ENCODE results near the gene NUDT16L1. TPM values are rescaled to one million over a fixed set of nuclear protein-coding genes. Genes with fewer than 3 reads are reported as not detected.
"Not testable (repeated sequence)": the region's sequence is repeated elsewhere in the genome, so short reads cannot be mapped to it uniquely, and the experiment has no call there.

The NUDT16L1 gene
- total RNA-seq, 4 donors from 2014 or later: 7.4 to 10.2 (median 8.8) TPM

DNA sequence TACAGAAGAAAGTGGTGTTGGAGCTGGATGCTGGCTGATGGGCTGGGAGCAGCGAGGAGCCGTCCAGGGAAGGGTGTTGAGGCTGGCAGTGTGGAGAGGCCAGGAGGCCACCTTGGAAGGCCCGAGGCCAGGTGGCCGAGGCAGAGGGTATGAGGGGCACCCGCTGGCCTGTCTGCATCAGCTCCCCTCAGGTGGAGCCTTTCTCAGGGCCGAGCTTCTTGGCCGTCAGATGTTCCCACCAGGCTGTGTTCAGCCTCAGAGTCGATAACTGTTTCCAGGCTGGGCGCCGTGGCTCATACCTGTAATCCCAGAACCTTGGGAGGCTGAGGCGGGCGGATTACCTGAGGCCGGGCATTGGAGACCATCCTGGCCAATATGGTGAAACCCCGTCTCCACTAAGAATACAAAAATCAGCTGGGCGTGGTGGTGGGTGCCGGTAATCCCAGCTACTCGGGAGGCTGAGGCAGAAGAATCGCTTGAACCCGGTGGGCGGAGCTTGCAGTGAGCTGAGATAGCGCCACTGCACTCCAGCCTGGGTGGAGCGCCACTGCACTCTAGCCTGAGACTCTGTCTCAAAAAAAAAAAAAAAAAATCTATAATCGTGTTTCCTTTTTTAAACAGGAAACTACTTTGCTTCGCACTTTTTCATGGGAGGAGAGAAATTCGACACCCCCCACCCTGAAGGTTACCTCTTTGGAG lies 43.5 kb upstream of the NUDT16L1 start:
- ATAC-seq (no peak), DNase-seq (no peak)
- Histone ChIP-seq H3K4me1 (peaks cover 0 to 3% of the 10 kb centered on the region in 2 donors), H3K4me3 (no peak overlapping the region), H3K27me3 (no peaks in the 10 kb centered on the region), H3K27ac (peak overlapping the region in 1 of 4 donors; percentile 27), H3K36me3 (peaks cover 0 to 44% of the 10 kb centered on the region in 2 donors), H3K9me3 (no peaks in the 10 kb centered on the region)
- TF ChIP-seq POLR2A (IDR thresholded peaks at IDR 0.05): no peak
- intact Hi-C loops (cut with DNase I; ENCODE audit: low total_unique reads): no loop called here
- in situ Hi-C loops (cut with MboI; ENCODE audit: low sequenced_read_pairs in 4 of 4): no loop called here

GRCh38 chr16:4650443-4651074 lies 42.8 kb upstream of the NUDT16L1 start:
- H3K4me3 ChIP-seq; in situ Hi-C loops (cut with MboI; ENCODE audit: low sequenced_read_pairs in 4 of 4); intact Hi-C loops (cut with DNase I; ENCODE audit: low total_unique reads); H3K27me3 ChIP-seq; H3K9me3 ChIP-seq; H3K4me1 ChIP-seq: not testable (repeated sequence)
- peak; percentile 46 to 80 (median 63) for TF ChIP-seq CTCF (IDR thresholded peaks at IDR 0.05 in 4 of 5, conservative IDR thresholded peaks at IDR 0.05 in 1 of 5)
- H3K36me3 ChIP-seq: peaks cover 0 to 46% of the 10 kb centered on the region in 2 donors
- DNase-seq (peak in 1 of 2 donors; percentile 60), ATAC-seq (peak; percentile 54 to 78)
- H3K27ac ChIP-seq: peak overlapping the region in 1 of 4 donors; percentile 27

GRCh38 chr16:4651827-4652226 lies 41.5 kb upstream of the NUDT16L1 start:
- TF ChIP-seq CTCF (IDR thresholded peaks at IDR 0.05 in 4 of 5, conservative IDR thresholded peaks at IDR 0.05 in 1 of 5) (no peak), POLR2A (IDR thresholded peaks at IDR 0.05) (no peak)
- intact Hi-C loops (cut with DNase I; ENCODE audit: low total_unique reads) (no loop called here), in situ Hi-C loops (cut with MboI; ENCODE audit: low sequenced_read_pairs in 4 of 4) (no loop called here)
- no peak overlapping the region for H3K27ac ChIP-seq
- DNase-seq: no peak
- ATAC-seq: no peak
- peaks cover 0 to 3% of the 10 kb centered on the region in 2 donors for H3K4me1 ChIP-seq
- no peaks in the 10 kb centered on the region for H3K27me3 ChIP-seq
- no peaks in the 10 kb centered on the region for H3K9me3 ChIP-seq
- H3K4me3 ChIP-seq: no peak overlapping the region
- H3K36me3 ChIP-seq: peaks cover 0 to 57% of the 10 kb centered on the region in 2 donors

GRCh38 chr16:4652561-4652960 lies 40.8 kb upstream of the NUDT16L1 start:
- intact Hi-C loops (cut with DNase I; ENCODE audit: low total_unique reads): no loop called here
- Histone ChIP-seq H3K36me3 (peaks cover 0 to 63% of the 10 kb centered on the region in 2 donors), H3K4me3 (no peak overlapping the region), H3K27me3 (no peaks in the 10 kb centered on the region), H3K27ac (no peak overlapping the region), H3K9me3 (no peaks in the 10 kb centered on the region), H3K4me1 (peaks cover 0 to 3% of the 10 kb centered on the region in 2 donors)
- in situ Hi-C loops (cut with MboI; ENCODE audit: low sequenced_read_pairs in 4 of 4): no loop called here
- no peak for ATAC-seq
- TF ChIP-seq CTCF (IDR thresholded peaks at IDR 0.05 in 4 of 5, conservative IDR thresholded peaks at IDR 0.05 in 1 of 5) (no peak), POLR2A (IDR thresholded peaks at IDR 0.05) (no peak)
- no peak for DNase-seq
